Epithelial cell of esophagus (primary cell): ENCODE results near the gene NELFB.

Source experiments
- DNase-seq: peaks from one replicate; pipeline ENCODE4 v3.0.0; 2010; ENCODE audit warnings: low read depth
- H3K4me3 ChIP-seq: 2 replicates; pipeline ENCODE4 v1.5.1; 2011; ENCODE audit warnings: mild to moderate bottlenecking, low read length, control low read depth
- CTCF ChIP-seq: IDR thresholded peaks from 2 replicates; pipeline ENCODE4 v1.5.1; 2011; ENCODE audit warnings: low read depth, mild to moderate bottlenecking, low read length, control low read depth, inconsistent platforms; ENCODE audit not compliant: insufficient read depth; ENCODE audit errors: missing control alignments

Gene NELFB

GRCh38 chr9:137308057-137308619 lies 53.0 kb downstream of the NELFB start:
- no peak for TF ChIP-seq CTCF
- H3K4me3 ChIP-seq = no peak overlapping the region
- no peak for DNase-seq

DNA sequence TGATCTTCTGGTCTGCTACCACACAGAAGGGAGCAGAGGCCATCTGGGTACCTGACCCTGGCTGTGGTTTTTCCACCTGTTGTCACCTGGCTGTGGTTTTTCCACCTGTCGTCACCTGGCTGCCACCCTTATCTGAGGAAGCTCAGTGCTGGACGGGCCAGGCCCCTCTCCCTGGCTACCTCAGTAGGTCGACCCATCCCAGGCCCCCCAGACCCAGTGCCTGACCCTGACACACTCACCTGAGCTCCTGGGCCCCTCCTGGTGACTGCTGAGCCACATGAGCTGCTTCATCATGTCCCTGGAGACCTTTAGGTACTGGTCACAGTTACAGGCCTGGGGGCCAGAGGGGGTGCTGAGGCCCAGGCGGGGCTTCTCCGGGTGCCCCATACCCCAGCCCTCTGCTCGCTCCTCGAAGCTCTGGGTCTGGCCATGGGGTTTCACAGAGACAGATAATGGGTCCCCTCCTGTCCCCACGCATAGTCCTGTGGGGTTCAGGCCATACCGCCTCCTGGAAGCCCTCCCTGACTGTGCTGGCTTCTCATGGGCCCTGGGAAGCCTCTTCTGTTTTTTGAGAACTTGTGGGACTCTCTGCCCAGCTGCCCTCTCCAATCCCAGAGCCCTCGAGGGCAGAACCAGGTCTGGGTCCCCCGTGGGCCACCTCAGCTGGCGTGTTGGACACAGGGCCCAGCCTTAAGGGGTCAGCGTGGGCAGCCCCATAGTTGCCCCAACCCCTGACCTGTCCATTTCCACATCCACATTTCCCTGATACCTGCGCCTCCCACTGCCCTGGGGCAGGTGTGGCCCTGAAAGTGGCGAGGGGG lies 54.5 kb downstream of the NELFB start:
- DNase-seq = no peak
- H3K4me3 ChIP-seq = no peak overlapping the region
- TF ChIP-seq CTCF = no peak

GRCh38 chr9:137310189-137311052 lies 55.3 kb downstream of the NELFB start:
- DNase-seq = peak; percentile 82
- no peak for TF ChIP-seq CTCF
- no peak overlapping the region for H3K4me3 ChIP-seq

DNA sequence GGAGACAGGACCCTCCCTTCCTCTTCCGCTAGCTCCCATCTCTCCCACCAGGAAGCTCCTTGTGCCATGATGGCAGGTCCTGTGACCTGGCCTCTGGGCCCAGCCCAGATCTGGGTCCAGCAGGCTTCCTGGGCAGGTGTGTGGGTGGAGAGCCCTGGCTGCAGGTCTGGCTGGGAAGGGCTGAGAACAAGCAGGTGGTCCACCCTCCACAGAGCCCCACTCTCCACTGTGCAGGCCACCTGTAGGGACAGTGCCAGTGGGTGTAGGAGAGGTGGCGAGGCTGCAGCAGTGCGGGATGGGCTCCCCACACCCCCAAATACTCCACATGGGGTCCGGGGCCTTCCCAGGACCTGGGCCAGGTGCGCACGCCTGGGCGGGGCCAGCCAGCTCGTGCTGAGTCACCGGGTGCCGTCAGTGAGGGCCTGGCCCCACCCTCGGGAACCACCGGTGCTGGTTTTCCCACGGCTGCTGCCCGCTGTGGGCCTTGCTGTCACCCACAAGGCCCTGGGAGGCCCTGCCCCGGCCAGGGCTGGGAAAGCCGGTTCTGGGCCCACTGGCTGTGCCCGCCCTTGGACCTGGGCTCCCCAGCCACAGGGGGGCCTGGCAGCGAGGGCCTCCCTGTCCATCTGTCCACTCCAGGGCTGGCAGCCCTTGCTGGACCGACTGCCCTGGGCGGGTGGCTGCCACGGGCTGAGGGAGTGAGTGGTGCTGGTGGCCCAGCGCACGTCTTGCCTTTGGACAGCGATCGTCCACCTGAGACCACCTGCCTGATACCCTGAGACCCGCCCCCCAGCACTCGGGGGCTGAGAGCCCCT lies 56.3 kb downstream of the NELFB start:
- TF ChIP-seq CTCF = no peak
- DNase-seq = peak; percentile 98
- H3K4me3 ChIP-seq = no peak overlapping the region

- no peak for TF ChIP-seq CTCF
- peak; percentile 64 for DNase-seq
- no peak overlapping the region for H3K4me3 ChIP-seq
These were observed 57.1 kb downstream of the NELFB start for GRCh38 chr9:137311986-137312851.
